ENCODE measurements around the gene ITM2B.

The ITM2B gene

DNA sequence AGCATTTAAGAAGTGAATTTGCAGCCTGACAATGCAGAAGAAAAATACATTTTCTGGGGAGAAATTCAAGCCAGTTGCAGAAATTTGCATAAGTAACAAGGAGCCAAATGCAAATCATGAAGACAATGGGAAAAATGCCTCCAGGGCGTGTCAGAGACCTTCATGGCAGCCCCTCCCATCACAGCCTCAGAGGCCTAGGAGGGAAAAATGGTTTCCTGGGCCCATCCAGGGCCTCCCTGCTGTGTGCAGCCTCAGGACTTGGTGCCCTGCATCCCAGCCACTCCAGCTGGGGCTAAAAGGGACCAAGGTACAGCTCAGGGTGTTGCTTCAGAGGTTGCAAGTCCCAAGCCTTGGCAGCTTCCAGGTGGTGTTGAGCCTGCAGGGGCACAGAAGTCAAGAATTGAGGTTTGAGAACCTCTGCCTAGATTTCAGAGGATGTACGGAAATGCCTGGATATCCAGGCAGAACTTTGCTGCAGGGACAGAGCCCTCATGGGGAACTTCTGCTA lies 16.7 kb upstream of the ITM2B start:
- Mint-ChIP-seq H3K4me1 (ENCODE audit: low read depth) (peaks cover 44% of the 10 kb centered on the region), H3K27ac (no peak overlapping the region), H3K27me3 (no peaks in the 10 kb centered on the region), H3K36me3 (peaks cover 7% of the 10 kb centered on the region), H3K9me3 (ENCODE audit: low read depth) (no peaks in the 10 kb centered on the region), H3K4me3 (no peak overlapping the region)

DNA sequence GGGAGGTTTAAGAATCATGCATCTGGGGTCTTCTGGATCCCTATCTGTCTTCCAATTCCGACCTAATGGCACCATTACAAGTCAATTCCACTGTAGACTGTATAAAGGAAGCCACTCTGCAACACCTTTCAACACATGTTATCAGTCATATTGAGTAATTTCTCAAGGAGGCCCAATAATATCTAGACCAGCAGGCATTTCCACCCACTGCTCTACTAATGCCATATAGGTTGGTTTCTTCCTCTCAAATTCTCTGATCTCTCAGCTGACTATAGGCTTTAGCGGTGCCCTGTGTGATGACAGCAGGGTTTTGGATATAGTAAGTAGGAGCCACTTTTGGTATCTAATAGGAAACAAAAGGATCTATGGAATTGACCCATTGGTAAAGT lies 12.4 kb upstream of the ITM2B start:
- Mint-ChIP-seq H3K4me1 (ENCODE audit: low read depth) (peaks cover 61% of the 10 kb centered on the region), H3K27me3 (no peaks in the 10 kb centered on the region), H3K36me3 (peaks cover 7% of the 10 kb centered on the region), H3K4me3 (peak overlapping the region; percentile 82), H3K27ac (peak overlapping the region; percentile 94), H3K9me3 (ENCODE audit: low read depth) (no peaks in the 10 kb centered on the region)

DNA sequence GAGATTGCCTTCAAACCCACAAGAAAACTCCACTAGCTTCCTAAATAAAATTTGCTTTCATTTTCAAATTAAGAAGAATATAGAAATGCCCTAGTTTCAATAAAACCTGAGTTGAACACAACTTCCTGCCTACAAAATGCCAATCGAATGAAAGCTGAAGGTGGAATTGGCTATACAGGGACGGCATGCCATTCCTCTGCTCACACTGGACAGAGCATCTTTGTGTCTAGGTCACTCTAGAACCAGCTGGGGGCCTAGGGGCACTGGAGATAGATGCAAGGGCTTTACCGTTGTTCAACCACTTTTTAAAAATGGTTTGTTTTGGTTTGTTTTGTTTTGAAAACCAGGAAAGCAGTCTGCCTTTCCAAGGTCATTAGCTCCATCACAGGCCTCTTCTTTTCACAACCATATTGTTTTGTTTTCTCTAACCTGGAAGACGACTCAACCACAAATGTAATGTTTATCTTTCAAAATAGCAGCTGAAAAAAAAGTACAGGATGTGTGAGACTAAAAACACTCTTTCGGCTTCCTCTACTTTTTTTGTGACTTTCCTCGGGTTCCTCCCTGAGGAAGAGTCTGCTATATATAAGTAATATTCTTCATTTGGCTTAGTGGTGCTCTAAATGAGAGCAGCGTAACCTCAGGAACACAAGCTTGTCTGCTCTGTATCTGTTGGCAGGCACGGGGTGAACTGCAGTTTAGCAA lies 11.9 kb upstream of the ITM2B start:
- H3K4me1 Mint-ChIP-seq (ENCODE audit: low read depth): peaks cover 59% of the 10 kb centered on the region
- H3K27ac Mint-ChIP-seq: peak overlapping the region; percentile 94
- H3K27me3 Mint-ChIP-seq: no peaks in the 10 kb centered on the region
- H3K9me3 Mint-ChIP-seq (ENCODE audit: low read depth): no peaks in the 10 kb centered on the region
- H3K4me3 Mint-ChIP-seq: peak overlapping the region; percentile 82
- peaks cover 5% of the 10 kb centered on the region for H3K36me3 Mint-ChIP-seq

DNA sequence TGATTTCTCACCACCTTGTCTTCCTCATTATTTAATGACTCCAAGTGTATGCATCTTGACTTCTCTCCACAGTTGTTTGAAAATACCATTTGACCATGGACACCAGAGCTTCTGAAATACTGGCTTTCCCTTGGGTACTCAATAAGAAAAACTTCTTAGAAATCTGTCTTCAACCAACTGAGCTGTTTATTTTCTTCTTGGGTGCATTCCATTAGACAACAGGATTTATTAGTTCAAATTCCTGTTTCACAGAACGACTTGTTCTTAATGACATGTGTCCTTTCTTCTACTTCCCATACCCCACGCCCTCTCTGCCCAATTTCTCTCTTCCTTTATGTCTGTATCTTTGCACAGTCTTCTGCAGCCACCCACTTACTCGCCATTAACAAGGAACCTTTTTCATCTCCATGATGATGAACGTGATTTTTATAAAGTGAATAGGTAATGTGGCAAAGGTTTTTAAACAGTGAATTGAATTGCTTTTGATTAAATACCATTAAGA lies 11.3 kb upstream of the ITM2B start:
- Mint-ChIP-seq H3K36me3 (peaks cover 5% of the 10 kb centered on the region), H3K4me1 (ENCODE audit: low read depth) (peaks cover 65% of the 10 kb centered on the region), H3K27ac (peak overlapping the region; percentile 94), H3K27me3 (no peaks in the 10 kb centered on the region), H3K4me3 (peak overlapping the region; percentile 82), H3K9me3 (ENCODE audit: low read depth) (no peaks in the 10 kb centered on the region)

GRCh38 chr13:48222358-48223301 lies 10.4 kb upstream of the ITM2B start:
- no peaks in the 10 kb centered on the region for H3K9me3 Mint-ChIP-seq (ENCODE audit: low read depth)
- H3K27ac Mint-ChIP-seq: peak overlapping the region; percentile 94
- peaks cover 4% of the 10 kb centered on the region for H3K36me3 Mint-ChIP-seq

DNA sequence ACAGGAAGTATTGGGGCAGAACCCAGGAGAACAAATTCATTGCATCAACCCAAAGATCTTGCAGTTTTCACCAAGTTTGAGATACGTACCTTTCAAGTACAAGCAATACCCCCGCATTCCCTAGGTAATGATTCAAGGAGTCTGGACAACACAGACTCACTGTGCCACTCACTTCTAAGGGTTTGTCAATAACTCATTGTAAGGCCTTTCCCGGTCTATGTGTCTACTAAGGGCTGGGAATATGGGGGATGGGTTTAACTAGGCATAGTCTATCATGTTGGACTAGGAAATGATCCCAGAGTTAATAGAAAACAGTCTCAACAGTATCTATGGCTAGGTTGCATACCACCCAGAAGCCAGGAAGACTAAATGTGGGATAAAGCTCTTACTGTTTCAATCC lies 8.3 kb upstream of the ITM2B start:
- peaks cover 3% of the 10 kb centered on the region for H3K36me3 Mint-ChIP-seq

More at GRCh38 chr13:48222358-48223301, 10.4 kb upstream of the ITM2B start:
- no peaks in the 10 kb centered on the region for H3K27me3 Mint-ChIP-seq
- H3K4me3 Mint-ChIP-seq: peak overlapping the region; percentile 82
- peaks cover 64% of the 10 kb centered on the region for H3K4me1 Mint-ChIP-seq (ENCODE audit: low read depth)

DNA sequence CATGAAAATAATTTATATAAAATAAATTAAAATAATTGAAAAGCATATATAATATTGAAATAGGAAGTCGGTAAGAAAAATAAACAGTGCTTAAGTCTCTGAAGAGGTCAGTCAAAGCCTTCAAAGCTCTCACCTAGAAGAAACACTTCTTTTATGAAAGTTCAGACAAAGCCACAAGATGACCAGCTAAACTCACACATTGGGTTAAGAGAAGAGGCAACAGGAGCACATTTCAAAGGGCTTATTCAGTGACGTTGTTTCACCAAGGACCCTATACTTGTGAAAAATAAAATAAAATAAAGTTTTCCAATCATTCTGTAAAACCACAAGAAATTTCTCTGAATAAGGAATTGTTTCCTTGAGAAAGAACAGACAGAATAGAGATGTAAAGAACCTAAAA lies 2.5 kb upstream of the ITM2B start:
- Mint-ChIP-seq H3K9me3 (ENCODE audit: low read depth) (no peaks in the 10 kb centered on the region), H3K36me3 (no peaks in the 10 kb centered on the region), H3K4me1 (ENCODE audit: low read depth) (peaks cover 53% of the 10 kb centered on the region), H3K27ac (no peak overlapping the region), H3K4me3 (no peak overlapping the region), H3K27me3 (no peaks in the 10 kb centered on the region)

More for the DNA sequence above, 8.3 kb upstream of the ITM2B start:
- Mint-ChIP-seq H3K27me3 (no peaks in the 10 kb centered on the region), H3K4me1 (ENCODE audit: low read depth) (peaks cover 62% of the 10 kb centered on the region), H3K4me3 (no peak overlapping the region), H3K27ac (peak overlapping the region; percentile 29), H3K9me3 (ENCODE audit: low read depth) (no peaks in the 10 kb centered on the region)

- no peaks in the 10 kb centered on the region for H3K27me3 Mint-ChIP-seq
- H3K4me1 Mint-ChIP-seq (ENCODE audit: low read depth): peaks cover 56% of the 10 kb centered on the region
- H3K27ac Mint-ChIP-seq: peak overlapping the region; percentile 58
- peak overlapping the region; percentile 97 for H3K4me3 Mint-ChIP-seq
- H3K9me3 Mint-ChIP-seq (ENCODE audit: low read depth): no peaks in the 10 kb centered on the region
- H3K36me3 Mint-ChIP-seq: no peaks in the 10 kb centered on the region
These were observed 1.9 kb upstream of the ITM2B start for GRCh38 chr13:48231080-48231479.

DNA sequence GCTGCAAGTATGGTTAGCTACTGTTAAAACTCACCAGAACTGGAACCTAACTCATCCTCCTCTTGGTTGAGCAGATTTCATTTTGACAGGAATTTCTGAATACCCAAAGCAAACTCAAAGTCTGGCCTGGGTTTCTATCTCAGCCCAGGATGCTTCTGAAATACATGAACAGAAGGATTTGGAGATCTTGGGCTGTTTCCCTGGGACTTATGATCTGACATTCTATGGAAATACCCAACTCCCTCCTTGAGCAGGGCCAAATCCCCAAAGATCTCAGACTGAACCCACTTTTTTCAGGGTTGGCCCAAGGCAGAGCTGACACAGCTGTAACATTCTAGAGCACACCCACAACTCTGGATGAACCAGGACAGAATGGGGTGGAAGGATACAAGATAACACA lies 1.1 kb upstream of the ITM2B start:
- H3K36me3 Mint-ChIP-seq: no peaks in the 10 kb centered on the region
- H3K27me3 Mint-ChIP-seq: no peaks in the 10 kb centered on the region
- H3K4me1 Mint-ChIP-seq (ENCODE audit: low read depth): peaks cover 57% of the 10 kb centered on the region
- peak overlapping the region; percentile 97 for H3K4me3 Mint-ChIP-seq
- H3K9me3 Mint-ChIP-seq (ENCODE audit: low read depth): no peaks in the 10 kb centered on the region
- H3K27ac Mint-ChIP-seq: peak overlapping the region; percentile 98

- Mint-ChIP-seq H3K4me1 (ENCODE audit: low read depth) (peaks cover 63% of the 10 kb centered on the region), H3K27ac (peak overlapping the region; percentile 98), H3K9me3 (ENCODE audit: low read depth) (no peaks in the 10 kb centered on the region), H3K36me3 (no peaks in the 10 kb centered on the region), H3K27me3 (no peaks in the 10 kb centered on the region), H3K4me3 (peak overlapping the region; percentile 97)
These were observed 473 bp upstream of the ITM2B start for GRCh38 chr13:48232420-48233045.

DNA sequence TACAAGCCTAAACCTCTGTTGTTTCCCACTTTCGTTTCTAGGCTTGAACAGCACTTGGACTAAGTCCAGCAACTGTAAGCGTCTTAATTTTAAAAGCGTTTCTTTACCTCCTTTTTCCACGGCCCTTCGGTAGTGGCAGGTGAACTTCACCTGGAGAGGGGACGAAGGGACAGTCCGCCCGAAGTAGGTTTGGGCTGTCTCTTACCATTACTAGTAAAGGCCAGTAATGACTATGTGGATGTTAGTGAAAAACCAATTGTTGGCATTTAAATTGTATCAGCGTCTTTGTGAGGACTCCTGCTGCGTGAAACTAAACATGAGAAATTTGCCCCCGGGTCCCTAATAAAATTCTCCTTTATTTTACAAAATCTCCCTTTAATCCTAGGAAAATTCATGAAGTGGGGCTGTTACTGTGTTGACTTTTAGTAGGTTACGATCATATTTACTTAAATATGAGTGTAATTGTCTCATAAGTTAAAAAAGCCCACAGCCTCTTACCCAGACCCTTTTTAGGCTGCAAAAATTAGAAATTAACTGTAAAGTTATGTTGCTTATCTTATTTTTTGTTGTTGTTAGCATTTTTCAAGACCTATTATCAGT lies 983 bp downstream of the ITM2B start:
- H3K27me3 Mint-ChIP-seq: no peaks in the 10 kb centered on the region
- H3K9me3 Mint-ChIP-seq (ENCODE audit: low read depth): no peaks in the 10 kb centered on the region
- H3K4me1 Mint-ChIP-seq (ENCODE audit: low read depth): peaks cover 69% of the 10 kb centered on the region
- H3K4me3 Mint-ChIP-seq: peak overlapping the region; percentile 95
- H3K27ac Mint-ChIP-seq: peak overlapping the region; percentile 96
- no peaks in the 10 kb centered on the region for H3K36me3 Mint-ChIP-seq

DNA sequence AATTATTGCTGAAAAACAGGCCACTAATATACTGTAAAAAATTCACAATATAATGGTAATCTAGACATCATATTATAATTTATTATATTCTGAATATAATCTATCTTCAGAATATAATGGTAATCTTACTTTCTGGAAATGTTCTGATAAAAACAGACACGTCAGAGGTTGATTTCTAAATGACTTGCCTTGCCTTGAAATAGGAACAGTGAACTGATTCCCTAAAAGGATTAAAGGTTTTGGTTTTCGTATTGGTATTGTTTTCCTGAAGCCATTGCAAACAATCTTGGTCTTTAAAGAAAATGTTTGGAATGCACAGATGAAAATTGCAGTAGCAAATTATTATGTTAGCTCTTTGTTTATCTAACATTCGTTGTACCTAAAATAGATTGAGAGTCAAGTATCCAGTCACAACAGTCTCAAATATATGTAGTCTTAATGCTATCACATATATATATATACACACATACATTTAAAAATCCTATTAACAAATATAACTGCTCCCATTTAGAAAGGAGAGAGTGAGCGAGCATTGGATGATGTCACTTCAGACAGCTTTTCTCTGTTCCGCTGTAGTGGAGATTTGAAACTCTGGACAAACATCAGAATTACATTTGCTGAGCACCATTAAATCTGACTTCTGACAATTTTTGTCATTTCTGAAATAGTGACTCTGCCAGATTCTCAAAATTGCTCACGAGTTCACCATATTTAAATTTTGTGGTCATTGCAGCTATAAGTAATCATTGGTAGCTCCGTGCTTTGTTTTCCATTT lies 1.7 kb downstream of the ITM2B start:
- peak overlapping the region; percentile 96 for H3K27ac Mint-ChIP-seq
- H3K4me1 Mint-ChIP-seq (ENCODE audit: low read depth): peaks cover 74% of the 10 kb centered on the region
- no peaks in the 10 kb centered on the region for H3K9me3 Mint-ChIP-seq (ENCODE audit: low read depth)
- H3K27me3 Mint-ChIP-seq: no peaks in the 10 kb centered on the region
- H3K36me3 Mint-ChIP-seq: no peaks in the 10 kb centered on the region
- peak overlapping the region; percentile 95 for H3K4me3 Mint-ChIP-seq

GRCh38 chr13:48235341-48236135 lies 2.5 kb downstream of the ITM2B start:
- Mint-ChIP-seq H3K4me1 (ENCODE audit: low read depth) (peaks cover 79% of the 10 kb centered on the region), H3K27ac (peak overlapping the region; percentile 90), H3K9me3 (ENCODE audit: low read depth) (no peaks in the 10 kb centered on the region)

More at GRCh38 chr13:48235341-48236135, 2.5 kb downstream of the ITM2B start:
- H3K27me3 Mint-ChIP-seq: no peaks in the 10 kb centered on the region
- H3K36me3 Mint-ChIP-seq: no peaks in the 10 kb centered on the region
- H3K4me3 Mint-ChIP-seq: peak overlapping the region; percentile 95

Measured in activated naive CD8-positive, alpha-beta T cell (primary cell).